Activated T-cell treated with anti-CD3 and anti-CD28 coated beads for 48 hours (primary cell): Measurements from ENCODE around the gene PGGHG.
"Not testable (repeated sequence)": the region's sequence is repeated elsewhere in the genome, so short reads cannot be mapped to it uniquely, and the experiment has no call there.

Experiments
- DNase-seq: peaks from one replicate; pipeline ENCODE4 v3.0.0-alpha.2; 2020; ENCODE audit warnings: low read depth

Gene PGGHG

DNA sequence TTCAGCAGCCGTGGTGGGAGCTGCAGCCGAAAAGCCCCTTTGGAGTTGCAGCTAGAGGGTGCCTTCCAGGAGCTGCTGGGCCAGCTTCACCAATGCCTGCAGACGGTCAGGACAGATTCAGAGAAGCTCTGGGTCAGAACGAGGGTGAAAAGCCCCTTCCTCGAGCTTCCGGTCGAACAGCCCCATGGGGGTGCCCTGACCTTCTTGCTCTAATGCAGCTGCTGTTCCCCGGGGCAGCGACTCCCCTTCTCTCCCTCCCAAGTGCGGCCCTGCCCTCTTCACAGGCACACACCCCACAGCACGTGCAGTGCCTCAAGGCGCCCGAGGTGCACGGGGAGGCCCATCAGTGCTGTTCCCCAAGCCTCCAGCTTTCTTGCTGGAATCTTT, 41.4 kb downstream of the PGGHG start:
- DNase-seq: no peak

DNA sequence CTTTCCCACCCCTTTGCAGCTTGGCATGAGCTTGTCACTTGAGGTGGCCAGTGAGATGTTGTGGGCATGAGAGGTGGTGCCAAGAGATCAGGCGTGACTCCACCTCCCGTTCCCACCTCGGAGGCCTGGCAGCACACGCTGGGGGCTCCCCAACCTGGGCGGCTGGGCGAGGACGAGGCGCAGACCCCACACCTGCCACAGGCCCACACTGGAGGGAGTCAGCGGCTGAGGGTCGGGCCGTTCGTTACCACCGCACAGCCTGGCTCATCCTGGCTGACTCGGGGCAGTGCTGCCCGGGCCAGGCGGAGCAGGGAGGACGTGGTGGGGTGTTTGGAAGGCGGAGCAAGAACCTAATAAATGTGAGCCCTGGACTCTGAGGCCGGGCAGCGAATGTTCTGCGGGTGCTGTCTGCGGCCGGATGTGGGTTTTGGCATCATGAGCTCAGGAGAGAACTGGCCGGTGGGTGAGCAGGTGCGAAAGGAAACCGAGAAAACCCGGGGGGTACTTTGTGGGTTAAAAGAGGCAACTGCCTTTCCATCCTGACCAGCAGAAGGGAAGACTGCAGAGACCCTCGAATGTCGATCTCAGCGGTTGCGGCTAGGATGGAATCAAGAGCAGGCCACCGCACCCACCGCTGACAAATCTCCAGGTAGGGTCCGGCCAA, 41.9 kb downstream of the PGGHG start:
- DNase-seq: no peak

DNA sequence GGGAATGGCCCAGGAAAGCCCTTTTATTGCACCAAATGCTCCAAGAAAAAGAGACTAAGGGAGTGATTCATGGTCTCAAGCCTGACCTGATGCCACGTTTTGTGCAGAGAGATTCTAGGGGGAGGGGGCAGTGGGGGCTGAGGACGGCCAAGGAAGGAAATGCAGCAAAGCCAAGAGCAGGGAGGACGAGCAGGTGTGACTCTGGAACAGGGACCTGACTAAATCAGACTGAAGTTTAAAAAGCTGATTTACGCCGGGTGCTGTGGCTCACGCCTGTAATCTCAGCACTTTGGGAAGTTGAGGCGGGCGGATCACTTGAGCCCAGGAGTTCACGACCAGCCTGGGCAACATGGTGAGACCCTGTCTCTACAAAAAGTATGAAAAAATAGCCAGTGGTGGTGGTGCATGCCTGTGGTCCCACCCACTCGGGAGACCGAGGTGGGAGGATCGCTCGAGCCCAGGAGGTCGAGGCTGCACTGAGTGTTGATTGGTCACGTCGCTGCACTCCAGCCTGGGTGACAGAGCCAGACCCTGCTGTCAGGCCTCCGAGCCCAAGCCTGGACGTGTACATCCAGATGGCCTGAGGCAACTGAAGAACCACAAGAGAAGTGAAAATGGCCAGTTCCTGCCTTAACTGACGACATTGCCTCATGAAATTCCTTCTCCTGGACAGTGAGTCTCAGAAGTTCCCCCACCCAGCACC, 42.6 kb downstream of the PGGHG start:
- no peak for DNase-seq

DNA sequence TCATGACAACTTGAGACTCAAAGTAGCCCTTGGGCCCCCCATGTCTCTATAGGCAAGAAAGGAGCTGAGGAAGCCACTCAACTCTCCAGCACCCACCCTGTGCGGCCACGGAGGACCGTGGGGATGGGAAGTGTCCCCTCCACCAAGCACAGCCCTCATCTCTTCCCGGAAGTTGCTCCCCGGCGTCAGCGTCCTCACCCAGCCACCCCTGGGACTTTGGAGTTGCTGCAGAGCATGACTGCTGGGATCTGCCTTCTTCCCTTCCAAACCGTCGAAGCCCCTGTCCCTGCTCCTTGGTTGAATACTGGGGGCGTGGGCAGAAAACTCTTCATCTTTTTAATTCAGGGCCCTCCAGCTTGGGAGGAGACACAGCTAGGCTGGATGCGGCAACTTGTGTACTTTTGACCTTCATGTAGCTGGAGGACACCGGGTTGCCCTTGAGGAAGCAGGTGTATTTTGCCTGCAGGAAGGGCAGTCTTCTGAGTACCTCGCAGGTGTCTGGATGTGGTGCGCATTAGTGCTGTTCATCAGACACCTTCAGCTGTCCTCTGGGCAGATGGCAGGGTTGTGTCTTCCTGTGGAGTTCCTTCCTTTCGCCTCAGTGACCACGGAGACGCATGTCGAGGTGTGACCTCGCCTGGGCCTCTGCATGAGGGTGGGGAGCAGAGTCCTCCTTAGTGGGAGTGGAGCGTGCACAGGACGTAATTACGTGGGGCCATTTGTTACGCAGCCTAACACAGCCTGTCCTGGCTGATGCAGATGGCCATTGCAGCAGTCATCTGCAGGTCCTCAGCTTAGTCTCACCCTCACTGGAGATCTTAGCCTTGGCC, 43.9 kb downstream of the PGGHG start:
- DNase-seq: no peak

DNA sequence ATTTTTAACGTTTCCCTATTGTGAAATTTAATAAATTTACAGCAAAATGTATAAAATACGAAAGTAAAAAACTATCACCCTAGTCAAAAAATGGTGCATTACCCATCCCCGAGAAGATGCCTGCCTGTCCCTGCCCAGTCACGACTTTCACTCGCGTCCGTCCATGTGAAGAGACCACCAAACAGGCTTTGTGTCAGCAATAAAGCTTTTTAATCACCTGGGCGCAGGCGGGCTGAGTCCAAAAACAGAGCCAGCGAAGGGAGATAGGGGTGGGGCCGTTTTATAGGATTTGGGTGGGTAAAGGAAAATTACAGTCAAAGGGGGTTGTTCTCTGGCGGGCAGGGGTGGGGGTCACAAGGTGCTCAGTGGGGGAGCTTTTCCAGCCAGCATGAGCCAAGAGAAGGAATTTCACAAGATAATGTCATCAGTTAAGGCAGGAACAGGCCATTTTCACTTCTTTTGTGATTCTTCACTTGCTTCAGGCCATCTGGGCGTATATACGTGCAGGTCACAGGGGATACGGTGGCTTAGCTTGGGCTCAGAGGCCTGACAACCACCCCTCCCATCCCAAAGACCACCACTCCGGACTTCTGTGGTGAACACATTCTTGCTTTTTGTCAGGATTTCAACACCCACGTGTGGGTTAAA, 44.8 kb downstream of the PGGHG start:
- not testable (repeated sequence) for DNase-seq

DNA sequence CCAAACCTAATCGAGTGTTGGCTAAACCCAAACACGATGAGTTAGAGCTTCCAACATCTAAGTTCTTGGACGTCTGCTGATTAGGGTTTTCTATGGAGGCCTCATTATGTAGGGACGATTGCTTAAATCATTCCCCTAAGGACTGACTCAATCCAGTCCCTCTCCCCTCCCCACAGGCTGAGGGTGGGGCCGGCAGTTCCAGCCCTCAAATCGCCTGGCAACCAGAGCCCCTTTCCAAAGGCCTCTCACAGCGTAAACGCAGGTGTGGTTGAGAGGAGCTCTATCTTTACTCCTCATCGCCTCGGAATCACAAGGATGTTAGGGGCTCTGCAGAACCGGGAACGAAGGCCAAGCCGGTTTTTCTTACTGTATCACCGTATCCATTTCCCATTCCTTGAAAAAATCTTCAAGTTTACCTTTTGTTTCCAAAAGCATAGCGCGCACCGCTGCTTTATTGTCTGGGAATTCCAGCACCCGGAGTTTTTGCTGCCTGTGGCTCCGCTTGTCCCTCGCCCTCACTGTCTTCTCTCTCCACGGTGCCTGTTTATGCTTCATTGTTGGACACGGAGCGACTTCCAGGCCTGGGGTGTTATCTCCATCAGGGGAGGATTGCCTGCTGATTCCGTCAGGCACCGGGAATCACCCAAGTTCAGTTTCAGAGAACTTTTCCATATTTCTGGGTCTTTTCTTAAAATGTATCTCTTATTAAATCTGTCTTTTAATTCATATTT, 45.5 kb downstream of the PGGHG start:
- no peak for DNase-seq

DNA sequence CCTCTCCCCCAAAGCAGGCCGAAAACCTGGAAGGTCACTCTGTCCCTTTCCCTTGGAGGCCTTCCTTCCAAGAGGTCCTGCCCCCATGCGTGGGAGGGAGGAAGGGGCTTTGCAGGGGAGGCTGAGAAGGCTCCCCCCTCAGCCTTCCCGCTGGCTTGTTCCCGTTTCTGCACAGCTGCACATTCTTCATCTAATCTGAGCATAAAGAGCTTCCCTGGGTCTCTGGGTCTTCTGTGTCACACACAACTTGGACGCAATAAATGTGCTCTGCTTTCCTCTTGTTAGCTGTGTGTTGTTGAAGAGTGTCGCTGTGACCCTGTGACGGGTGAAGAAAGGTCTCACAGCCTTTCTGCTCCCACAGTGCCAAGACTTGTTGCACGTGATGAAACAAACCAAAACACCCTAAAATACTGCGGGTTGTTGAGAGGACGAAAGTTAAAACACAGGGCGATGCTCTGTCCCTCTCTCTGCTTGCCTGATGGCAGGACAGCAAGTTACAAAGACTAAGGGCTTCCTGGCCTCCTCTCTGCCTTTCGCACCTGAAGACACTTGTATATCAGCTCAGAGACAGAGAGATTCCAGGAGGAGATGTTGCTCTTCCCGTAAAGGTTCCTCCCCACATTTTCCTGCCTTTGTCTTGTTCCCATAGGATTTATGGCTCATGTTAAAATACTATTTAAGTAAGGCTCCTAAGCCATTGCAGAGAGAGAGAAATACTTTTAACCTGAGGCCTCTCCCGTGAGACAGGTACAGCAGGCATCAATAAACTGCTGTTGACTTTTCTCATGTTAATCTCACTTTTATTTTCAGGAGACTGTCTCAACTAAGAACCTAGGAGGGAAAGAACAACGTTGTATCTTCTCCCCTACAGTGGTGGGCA, 47.1 kb downstream of the PGGHG start:
- no peak for DNase-seq

DNA sequence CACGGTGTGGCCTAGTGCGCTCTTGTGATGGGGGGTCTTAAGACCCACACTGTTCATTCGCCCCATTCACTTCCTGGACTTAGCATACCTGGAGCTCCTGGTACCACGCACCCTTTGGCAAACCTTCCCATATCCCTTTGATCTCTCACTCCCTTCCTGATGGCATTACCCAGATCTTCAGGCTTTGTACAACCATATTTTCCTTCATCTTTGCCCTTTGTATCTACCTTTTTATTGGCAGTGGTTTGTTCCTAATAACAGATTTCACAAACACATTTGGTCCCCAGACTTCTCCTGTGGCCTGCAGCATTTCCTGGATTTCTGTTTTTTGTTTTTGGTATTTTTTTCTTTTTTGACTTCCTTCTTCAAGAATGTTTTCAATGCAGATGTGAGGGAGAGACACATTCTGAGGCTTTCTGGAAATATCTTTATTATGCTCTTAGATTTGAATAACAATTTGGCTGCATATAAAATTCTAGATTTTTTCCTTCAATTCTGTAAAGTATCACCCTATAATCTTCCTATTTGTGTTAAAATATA, 47.8 kb downstream of the PGGHG start:
- no peak for DNase-seq

DNA sequence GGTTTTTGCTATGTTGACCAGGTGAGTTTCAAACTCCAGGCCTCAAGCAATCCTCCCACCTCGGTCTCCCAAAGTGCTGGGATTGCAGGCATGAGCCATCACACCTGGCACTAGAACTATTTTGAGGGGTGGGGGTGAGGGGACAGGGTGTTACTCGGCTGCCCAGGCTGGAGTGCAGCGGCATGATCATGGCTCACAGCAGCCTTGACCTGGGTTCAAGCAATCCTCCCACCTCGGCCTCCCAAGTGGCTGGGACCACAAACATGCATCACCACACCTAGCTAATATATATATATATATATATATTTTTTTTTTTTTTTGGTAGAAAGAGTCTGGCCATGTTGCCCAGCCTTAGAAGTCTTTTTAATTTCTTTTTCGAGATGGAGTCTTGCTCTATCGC, 48.8 kb downstream of the PGGHG start:
- no peak for DNase-seq

DNA sequence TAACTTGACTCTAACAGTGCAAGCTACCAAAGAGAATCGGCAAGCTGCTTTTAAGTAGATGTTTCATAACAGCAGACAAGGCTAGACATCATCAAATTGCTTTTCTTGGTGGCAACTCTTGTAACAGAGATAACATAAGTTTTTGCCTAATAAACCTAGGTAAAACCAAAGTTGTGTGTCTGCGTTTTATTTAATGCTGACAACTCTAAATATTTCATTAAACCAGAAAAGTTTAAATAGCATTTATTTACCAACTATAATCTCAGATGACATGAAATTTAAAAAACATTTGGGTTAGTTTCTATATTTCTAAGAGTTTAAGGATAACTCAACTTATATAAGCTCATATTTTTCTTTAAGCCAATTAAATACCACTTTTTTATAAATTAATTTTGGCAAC, 51.0 kb downstream of the PGGHG start:
- DNase-seq: no peak

DNA sequence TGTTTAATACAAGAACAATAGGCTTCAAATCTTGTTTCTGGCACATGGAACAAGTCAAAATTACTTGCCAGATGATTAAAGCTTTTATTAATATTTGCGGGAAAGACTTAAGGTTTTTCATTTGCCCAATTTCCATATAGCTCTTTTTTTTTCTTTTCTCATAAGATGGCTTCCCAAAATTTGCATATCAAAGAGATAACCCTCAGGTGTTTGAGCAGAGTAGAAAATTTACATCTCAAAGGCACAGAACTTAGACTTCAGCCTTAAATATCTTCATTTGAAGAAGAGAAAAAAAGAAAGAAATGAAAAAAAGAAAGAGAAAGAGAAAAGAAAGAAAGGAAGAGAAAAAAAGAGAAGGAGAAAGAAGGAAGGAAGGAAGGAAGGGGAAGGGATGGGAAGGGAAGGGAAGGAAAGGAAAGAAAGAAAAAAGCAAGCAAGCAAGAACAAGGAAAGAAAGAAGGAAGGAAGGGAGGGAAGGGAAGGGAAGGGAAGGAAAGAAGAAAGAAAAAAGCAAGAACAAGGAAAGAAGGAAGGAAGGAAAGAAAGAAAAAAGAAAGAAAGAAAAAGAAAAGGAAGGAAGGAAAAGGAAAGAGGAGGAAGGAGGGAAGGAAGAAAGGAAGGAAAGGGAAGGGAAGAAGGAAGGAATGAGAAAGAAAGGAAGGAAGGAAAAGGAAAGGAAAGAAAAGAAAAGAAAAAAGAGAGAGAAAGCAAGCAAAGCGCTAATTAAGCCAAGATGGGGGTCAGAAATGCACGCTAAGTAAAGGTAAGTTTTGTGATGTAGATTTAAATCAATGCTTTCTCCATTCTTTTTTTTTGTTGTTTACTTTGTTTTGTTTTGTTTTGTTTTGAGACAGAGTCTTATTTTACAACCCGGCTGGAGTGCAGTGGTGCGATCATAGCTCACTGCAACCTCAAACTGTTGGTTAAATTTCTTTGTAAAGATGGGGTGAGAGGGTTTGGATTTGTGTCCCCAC, 51.9 kb downstream of the PGGHG start:
- DNase-seq: no peak

DNA sequence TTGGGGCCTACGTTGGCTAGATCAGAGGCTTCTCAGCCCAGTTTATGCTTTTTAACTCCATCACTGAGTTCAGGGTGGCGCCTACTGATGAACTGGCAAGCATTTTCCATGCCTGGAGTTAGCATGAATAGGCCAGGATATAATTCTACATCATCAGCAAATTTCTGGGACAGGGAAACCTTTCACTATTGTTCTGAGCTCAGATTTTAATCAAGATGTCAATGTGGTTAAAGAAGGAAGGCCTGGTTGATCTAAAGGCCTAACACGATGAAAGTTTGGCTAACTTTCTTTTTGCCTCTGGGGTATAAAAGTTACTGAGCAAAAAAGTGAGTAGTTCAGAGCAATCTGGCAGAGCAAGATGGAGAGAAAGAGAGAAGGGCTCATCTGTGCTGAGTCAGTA, 53.4 kb downstream of the PGGHG start:
- DNase-seq: no peak

DNA sequence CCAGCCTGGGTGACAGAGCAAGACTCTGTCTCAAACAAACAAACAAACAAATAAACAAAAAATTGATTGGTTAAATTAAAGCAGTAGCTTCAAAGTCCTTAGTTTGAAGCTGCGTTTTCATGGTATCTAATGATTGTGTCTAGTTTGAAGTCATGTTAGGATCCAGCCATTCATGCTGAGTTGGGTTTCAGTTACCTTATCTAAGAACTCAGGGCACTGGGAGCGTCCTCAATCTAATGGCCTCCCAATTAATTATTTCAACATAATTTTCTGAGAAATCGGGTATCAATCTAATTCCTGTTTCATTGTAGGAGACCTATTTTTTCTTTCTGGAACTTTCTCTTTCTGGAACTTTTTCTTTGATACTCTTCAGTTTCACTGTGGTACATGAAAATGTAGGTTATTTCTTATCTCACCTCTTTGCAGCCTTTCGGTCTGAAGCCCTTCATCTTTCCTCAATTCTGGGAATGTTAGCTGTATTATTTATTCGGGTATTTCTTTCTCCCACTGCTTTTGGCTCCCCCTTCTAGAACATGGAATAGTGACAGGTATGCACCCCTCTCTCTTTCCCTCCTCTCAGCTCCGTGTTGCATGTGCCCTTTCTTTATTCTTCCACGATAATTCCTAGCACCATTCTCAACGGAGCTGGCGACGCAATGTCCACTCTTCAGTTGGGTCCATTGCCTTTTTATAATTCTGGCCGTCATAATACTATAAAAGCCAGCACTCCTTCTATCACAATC, 56.1 kb downstream of the PGGHG start:
- no peak for DNase-seq
